GM18508 (cell line): ENCODE results near the gene PLAGL1.
"Not testable (repeated sequence)": the region's sequence is repeated elsewhere in the genome, so short reads cannot be mapped to it uniquely, and the experiment has no call there.

Experiments
- ATAC-seq: cut with Tn5 transposase; IDR thresholded peaks from one replicate; pipeline ENCODE4 v1.9.1; 2021; ENCODE audit warnings: moderate number of reproducible peaks; ENCODE audit not compliant: insufficient read depth, unreplicated experiment

Gene PLAGL1

GRCh38 chr6:144012534-144012933, 4.5 kb upstream of the PLAGL1 start:
- no peak for ATAC-seq

- not testable (repeated sequence) for ATAC-seq
Observed at GRCh38 chr6:144009628-144010027, 1.6 kb upstream of the PLAGL1 start.

GRCh38 chr6:144008846-144009245, 787 bp upstream of the PLAGL1 start:
- no peak for ATAC-seq

GRCh38 chr6:144007478-144008119, 460 bp downstream of the PLAGL1 start:
- no peak for ATAC-seq

- no peak for ATAC-seq
Observed at GRCh38 chr6:144006736-144007477, 1.2 kb downstream of the PLAGL1 start.

GRCh38 chr6:143999406-143999805, 8.7 kb downstream of the PLAGL1 start:
- ATAC-seq: no peak

- ATAC-seq: no peak
Observed at GRCh38 chr6:143998686-143999085, 9.4 kb downstream of the PLAGL1 start.

- no peak for ATAC-seq
Observed at GRCh38 chr6:143993965-143994646, 14.0 kb downstream of the PLAGL1 start.

GRCh38 chr6:143992285-143992684, 15.8 kb downstream of the PLAGL1 start:
- no peak for ATAC-seq

GRCh38 chr6:143986463-143987065, 21.5 kb downstream of the PLAGL1 start:
- ATAC-seq: no peak

- ATAC-seq: no peak
Observed at GRCh38 chr6:143984666-143985065, 23.4 kb downstream of the PLAGL1 start.

- no peak for ATAC-seq
Observed at GRCh38 chr6:143982968-143983367, 25.1 kb downstream of the PLAGL1 start.

GRCh38 chr6:143980921-143981320, 27.1 kb downstream of the PLAGL1 start:
- no peak for ATAC-seq

GRCh38 chr6:143976806-143977349, 31.2 kb downstream of the PLAGL1 start:
- ATAC-seq: no peak

GRCh38 chr6:143974089-143974488, 34.0 kb downstream of the PLAGL1 start:
- no peak for ATAC-seq

GRCh38 chr6:143973097-143973966, 34.7 kb downstream of the PLAGL1 start:
- no peak for ATAC-seq

- no peak for ATAC-seq
Observed at GRCh38 chr6:143971482-143972205, 36.4 kb downstream of the PLAGL1 start.

GRCh38 chr6:143970456-143971218, 37.4 kb downstream of the PLAGL1 start:
- ATAC-seq: no peak
